Epithelial cell of proximal tubule (primary cell): ENCODE data around the gene CTSS. TPM values are rescaled to one million over a fixed set of nuclear protein-coding genes. Genes with fewer than 3 reads are reported as not detected.

Source experiments
- DNase-seq: peaks from one replicate; pipeline ENCODE4 v3.0.0-alpha.2; 2011; ENCODE audit warnings: low read depth
- H3K4me3 ChIP-seq: 2 replicates; pipeline ENCODE4 v1.5.1; 2011; ENCODE audit warnings: low read depth, mild to moderate bottlenecking, low read length
- CTCF ChIP-seq: conservative IDR thresholded peaks from 2 replicates; pipeline ENCODE4 v1.5.1; 2012; ENCODE audit warnings: low read depth, mild to moderate bottlenecking, low read length
- total RNA-seq: library from RNA; depleted of rRNA; stranded (reverse); fragments of >200 nt; gene quantifications from 2 replicates; pipeline ENCODE4 v1.2.3, GENCODE V29; 2015

CTSS gene
- total RNA-seq, 1 donor from 2014 or later = 21.3 TPM

- TF ChIP-seq CTCF = no peak
- H3K4me3 ChIP-seq = no peak overlapping the region
- no peak for DNase-seq
Observed at GRCh38 chr1:150692720-150693119, 72.9 kb downstream of the CTSS start.

GRCh38 chr1:150688763-150689162 is 76.8 kb downstream of the CTSS start:
- H3K4me3 ChIP-seq = no peak overlapping the region
- DNase-seq = no peak
- no peak for TF ChIP-seq CTCF

GRCh38 chr1:150686275-150686674 is 79.3 kb downstream of the CTSS start:
- no peak for DNase-seq
- no peak overlapping the region for H3K4me3 ChIP-seq
- no peak for TF ChIP-seq CTCF

GRCh38 chr1:150683914-150684313 is 81.7 kb downstream of the CTSS start:
- DNase-seq = no peak
- no peak for TF ChIP-seq CTCF
- H3K4me3 ChIP-seq = no peak overlapping the region

Other genes with a start within 250 kb of the CTSS start
- 0.80 and 7.3 TPM in 2 replicates for gene ADAMTSL4, start 216.4 kb downstream of the CTSS start, total RNA-seq
- gene MCL1, start 186.2 kb downstream of the CTSS start, total RNA-seq = 144 and 162 TPM in 2 replicates
- gene ENSA, start 136.2 kb downstream of the CTSS start, total RNA-seq = 159 and 225 TPM in 2 replicates
- 12.6 and 14.3 TPM in 2 replicates for gene GOLPH3L, start 68.6 kb downstream of the CTSS start, total RNA-seq
- not detected in 2 replicates for gene HORMAD1, start 44.9 kb downstream of the CTSS start, total RNA-seq
- gene CTSK, start 42.5 kb upstream of the CTSS start, total RNA-seq = 0.43 and 2.0 TPM in 2 replicates
- 13.9 and 22.2 TPM in 2 replicates for gene ARNT, start 110.8 kb upstream of the CTSS start, total RNA-seq
- gene CTXND2, start 121.4 kb upstream of the CTSS start, total RNA-seq = not detected in 2 replicates
- 20.6 and 26.4 TPM in 2 replicates for gene SETDB1, start 160.6 kb upstream of the CTSS start, total RNA-seq
- 96.1 and 165 TPM in 2 replicates for gene CERS2, start 209.1 kb upstream of the CTSS start, total RNA-seq
- gene ANXA9, start 216.5 kb upstream of the CTSS start, total RNA-seq = 0.12 and 1.2 TPM in 2 replicates
- 13.0 and 14.6 TPM in 2 replicates for gene MINDY1, start 241.1 kb upstream of the CTSS start, total RNA-seq
- gene PRUNE1, start 242.7 kb upstream of the CTSS start, total RNA-seq = 14.8 and 15.2 TPM in 2 replicates